Fibroblast of villous mesenchyme (primary cell): ENCODE data around the gene PTPRM. TPM values are rescaled to one million over a fixed set of nuclear protein-coding genes. Genes with fewer than 3 reads are reported as not detected.

Source experiments
- DNase-seq: peaks from one replicate; pipeline ENCODE4 v3.0.0-alpha.2; 2010; ENCODE audit warnings: low read depth
- H3K4me3 ChIP-seq: 2 replicates; pipeline ENCODE4 v1.5.1; 2011; ENCODE audit warnings: low read depth, mild to moderate bottlenecking, low read length
- CTCF ChIP-seq: IDR thresholded peaks from 2 replicates; pipeline ENCODE4 v1.5.1; 2012; ENCODE audit warnings: low read depth, mild to moderate bottlenecking, low read length; ENCODE audit not compliant: insufficient read depth
- total RNA-seq: library from RNA; depleted of rRNA; stranded (reverse); fragments of >200 nt; gene quantifications from 2 replicates; pipeline ENCODE4 v1.2.3, GENCODE V29; 2012

PTPRM gene
- total RNA-seq, 1 donor, result 56.1 TPM

GRCh38 chr18:8001711-8002301, 434.7 kb downstream of the PTPRM start:
- no peak for TF ChIP-seq CTCF
- no peak overlapping the region for H3K4me3 ChIP-seq
- no peak for DNase-seq

GRCh38 chr18:8003878-8004675, 437.0 kb downstream of the PTPRM start:
- no peak overlapping the region for H3K4me3 ChIP-seq
- no peak for TF ChIP-seq CTCF
- DNase-seq, result no peak

GRCh38 chr18:8004792-8005191, 437.7 kb downstream of the PTPRM start:
- no peak for DNase-seq
- TF ChIP-seq CTCF, result no peak
- H3K4me3 ChIP-seq, result no peak overlapping the region

- no peak for DNase-seq
- no peak overlapping the region for H3K4me3 ChIP-seq
- no peak for TF ChIP-seq CTCF
Observed at GRCh38 chr18:8005870-8006569, 438.9 kb downstream of the PTPRM start.

- no peak overlapping the region for H3K4me3 ChIP-seq
- TF ChIP-seq CTCF, result no peak
- DNase-seq, result no peak
Observed at GRCh38 chr18:8006979-8007378, 439.9 kb downstream of the PTPRM start.

- no peak overlapping the region for H3K4me3 ChIP-seq
- TF ChIP-seq CTCF, result no peak
- no peak for DNase-seq
Observed at GRCh38 chr18:8008033-8008432, 440.9 kb downstream of the PTPRM start.
